HepG2 (cell line): ENCODE data around the gene SMG5. TPM values are rescaled to one million over a fixed set of nuclear protein-coding genes. Genes with fewer than 3 reads are reported as not detected.

Source experiments
- ARNTL ChIP-seq: sonication (generic); formaldehyde crosslinking; IDR thresholded peaks from 2 replicates; pipeline ENCODE4 v1.4.0; 2020; ENCODE audit warnings: mild to moderate bottlenecking, missing genetic modification reagents
- CHD4 ChIP-seq: fragments of 200-600 bp; sonication (generic); IDR thresholded peaks from 2 replicates; pipeline ENCODE4 v1.7.0; 2017; ENCODE audit warnings: mild to moderate bottlenecking, low read length, borderline replicate concordance
- EHMT2 ChIP-seq: fragments of 200-600 bp; sonication (generic); IDR thresholded peaks from 2 replicates; pipeline ENCODE4 v1.7.0; 2017; ENCODE audit warnings: antibody characterized with exemption, low read depth, low read length, borderline replicate concordance
- GPN1 ChIP-seq: sonication (generic); formaldehyde crosslinking; IDR thresholded peaks from 2 replicates; pipeline ENCODE4 v1.5.1; 2020; ENCODE audit warnings: missing genetic modification reagents, borderline replicate concordance
- HBP1 ChIP-seq: IDR thresholded peaks from 2 replicates; pipeline ENCODE4 v1.6.1; 2016; ENCODE audit warnings: low read depth, control low read depth
- HNRNPL ChIP-seq: fragments of 200-400 bp; formaldehyde crosslinking; IDR thresholded peaks from 2 replicates; pipeline ENCODE4 v1.6.1; 2017; ENCODE audit warnings: mild to moderate bottlenecking, low read depth, low read length
- KDM6A ChIP-seq: IDR thresholded peaks from 2 replicates; pipeline ENCODE4 v1.6.1; 2016; ENCODE audit warnings: low read depth
- LCORL ChIP-seq, 2 experiments: fragments of 450-650 bp in 1 of 2; sonication (generic) in 1 of 2; formaldehyde crosslinking in 1 of 2; IDR thresholded peaks; 2 replicates each; pipeline versions ENCODE4 v1.5.0 to v1.6.1; 2017 to 2020; ENCODE audit warnings: antibody characterized with exemption in 1 of 2, missing genetic modification reagents in 1 of 2
- MBNL3 ChIP-seq: fragments of 250-450 bp; sonication (Bioruptor Pico); conservative IDR thresholded peaks from 2 replicates; pipeline ENCODE4 v1.8.0; 2022; ENCODE audit warnings: mild to moderate bottlenecking, inconsistent platforms
- MEIS2 ChIP-seq: sonication (generic); formaldehyde crosslinking; IDR thresholded peaks from 2 replicates; pipeline ENCODE4 v1.9.0; 2021; ENCODE audit warnings: mild to moderate bottlenecking, missing genetic modification reagents
- MXI1 ChIP-seq: IDR thresholded peaks from 3 replicates; pipeline ENCODE4 v1.6.1; 2012; ENCODE audit warnings: low read depth, low read length, inconsistent platforms, borderline replicate concordance
- NAIF1 ChIP-seq: sonication (generic); formaldehyde crosslinking; IDR thresholded peaks from 2 replicates; pipeline ENCODE4 v1.5.0; 2020; ENCODE audit warnings: mild to moderate bottlenecking, missing genetic modification reagents, borderline replicate concordance
- PAX8 ChIP-seq: sonication (generic); formaldehyde crosslinking; IDR thresholded peaks from 2 replicates; pipeline ENCODE4 v1.8.0; 2022; ENCODE audit warnings: mild to moderate bottlenecking, missing genetic modification reagents, borderline replicate concordance
- POLR2AphosphoS2 ChIP-seq: IDR thresholded peaks from 2 replicates; pipeline ENCODE4 v1.6.1; 2011; ENCODE audit warnings: low read depth, low read length, improper control_type of control experiment
- ZBTB21 ChIP-seq: sonication (generic); formaldehyde crosslinking; IDR thresholded peaks from 2 replicates; pipeline ENCODE4 v1.4.0; 2020; ENCODE audit warnings: missing genetic modification reagents
- ZBTB38 ChIP-seq: sonication (generic); formaldehyde crosslinking; IDR thresholded peaks from 2 replicates; pipeline ENCODE4 v1.5.1; 2020; ENCODE audit warnings: mild to moderate bottlenecking, missing genetic modification reagents
- ZNF136 ChIP-seq: sonication (generic); formaldehyde crosslinking; IDR thresholded peaks from 2 replicates; pipeline ENCODE4 v1.8.1; 2022; ENCODE audit warnings: low read depth, mild to moderate bottlenecking, moderate library complexity, missing genetic modification reagents
- ZNF234 ChIP-seq: sonication (generic); formaldehyde crosslinking; conservative IDR thresholded peaks from 2 replicates; pipeline ENCODE4 v1.5.1; 2020; ENCODE audit warnings: mild to moderate bottlenecking, missing genetic modification reagents
- ZNF276 ChIP-seq: sonication (generic); formaldehyde crosslinking; IDR thresholded peaks from 2 replicates; pipeline ENCODE4 v1.4.0; 2020; ENCODE audit warnings: mild to moderate bottlenecking, low read depth, missing genetic modification reagents
- ZNF30 ChIP-seq: sonication (generic); formaldehyde crosslinking; IDR thresholded peaks from 2 replicates; pipeline ENCODE4 v1.5.0; 2020; ENCODE audit warnings: mild to moderate bottlenecking, missing genetic modification reagents
- ZNF574 ChIP-seq: sonication (generic); formaldehyde crosslinking; IDR thresholded peaks from 2 replicates; pipeline ENCODE4 v1.4.0; 2020; ENCODE audit warnings: missing genetic modification reagents
- ZNF784 ChIP-seq: sonication (generic); formaldehyde crosslinking; IDR thresholded peaks from 2 replicates; pipeline ENCODE4 v1.5.1; 2020; ENCODE audit warnings: missing genetic modification reagents, mild to moderate bottlenecking, borderline replicate concordance
- polyA plus RNA-seq, 8 experiments: library from polyadenylated mRNA; depleted of rRNA in 3 of 8; stranded (reverse) in 7 of 8; unstranded in 1 of 8; fragments of >200 nt; fragmentation: Illumina TruSeq in 4 of 8; extraction: Trizol in 4 of 8; gene quantifications; 2 replicates each; pipeline versions ENCODE4 v1.2.1 to v1.2.3, GENCODE V29; 2011 to 2016; ENCODE audit warnings: low read depth in 4 of 8, missing spikeins in 1 of 8, mixed read lengths in 1 of 8; ENCODE audit not compliant: insufficient read depth in 1 of 8
- total RNA-seq, 5 experiments: library from RNA; depleted of rRNA; stranded (reverse); fragments of >200 nt; fragmentation: Illumina TruSeq; extraction: Trizol; gene quantifications; 2 replicates each; pipeline ENCODE4 v1.2.3, GENCODE V29; 2016; ENCODE audit warnings: low read depth in 1 of 5

Gene SMG5
- total and polyA plus RNA-seq, 2 of the 13 experiments (the other 11 are each of a cell fraction or from before 2014, with no cell fraction given): 50.5 to 84.0 TPM

GRCh38 chr1:156282479-156283222, at the start of gene SMG5 (continued):
- TF ChIP-seq KDM6A (CRISPR knock-in tag) (no peak), POLR2AphosphoS2 (no peak; the same call in 1 of the 2 replicates), ZNF276 (CRISPR knock-in tag) (0 out of 2 replicates have a peak, but pooled peaks have one; percentile 60), HNRNPL (no peak), ARNTL (CRISPR knock-in tag) (peak; percentile 48; the same call in 1 of the 2 replicates), EHMT2 (no peak), ZBTB21 (CRISPR knock-in tag) (peak; percentile 54; the same call in 1 of the 2 replicates), ZBTB38 (CRISPR knock-in tag) (0 out of 2 replicates have a peak, but pooled peaks have one; percentile 18), ZNF574 (CRISPR knock-in tag) (peak; percentile 94), GPN1 (CRISPR knock-in tag) (no peak), LCORL (IDR thresholded peaks at IDR 0.05) (no peak), LCORL (CRISPR knock-in tag; IDR thresholded peaks at IDR 0.05) (peak; percentile 85; the same call in 1 of the 2 replicates), MXI1 (peak; percentile 93), ZNF30 (CRISPR knock-in tag) (no peak), PAX8 (no peak), ZNF234 (CRISPR knock-in tag) (no peak), MEIS2 (CRISPR knock-in tag) (peak; percentile 48; the same call in 1 of the 2 replicates), NAIF1 (CRISPR knock-in tag) (peak; percentile 68; the same call in 1 of the 2 replicates), CHD4 (no peak), MBNL3 (no peak), ZNF784 (0 out of 2 replicates have a peak, but pooled peaks have one; percentile 24), HBP1 (CRISPR knock-in tag) (peak; percentile 95), ZNF136 (peak; percentile 90; the same call in 1 of the 2 replicates)
